HG02981 (cell line): ENCODE data around the gene GBP6.
"Not testable (repeated sequence)": the region's sequence is repeated elsewhere in the genome, so short reads cannot be mapped to it uniquely, and the experiment has no call there.

Experiments
- ATAC-seq: cut with Tn5 transposase; IDR thresholded peaks from one replicate; pipeline ENCODE4 v1.9.1; 2021; ENCODE audit warnings: mild to moderate bottlenecking, moderate library complexity; ENCODE audit not compliant: unreplicated experiment

GBP6 gene

GRCh38 chr1:89363638-89364536 is at the start of gene GBP6:
Gene GBP6, plus strand, starts transcription at chr1:89364059. Its CDS starts 4,493 bp downstream, at chr1:89368552.
- ATAC-seq: peak; percentile 25

GRCh38 chr1:89322402-89322801 is 41.5 kb upstream of the GBP6 start:
- ATAC-seq: no peak

GRCh38 chr1:89331890-89332289 is 32.0 kb upstream of the GBP6 start:
- no peak for ATAC-seq

- no peak for ATAC-seq
Measured at GRCh38 chr1:89332461-89332860, 31.4 kb upstream of the GBP6 start.

GRCh38 chr1:89335486-89335885 is 28.4 kb upstream of the GBP6 start:
- ATAC-seq: no peak

GRCh38 chr1:89337903-89338302 is 26.0 kb upstream of the GBP6 start:
- ATAC-seq: no peak

- no peak for ATAC-seq
Measured at GRCh38 chr1:89339039-89339438, 24.8 kb upstream of the GBP6 start.

GRCh38 chr1:89345479-89345878 is 18.4 kb upstream of the GBP6 start:
- not testable (repeated sequence) for ATAC-seq

GRCh38 chr1:89347296-89347695 is 16.6 kb upstream of the GBP6 start:
- ATAC-seq: no peak

- ATAC-seq: no peak
Measured at GRCh38 chr1:89350298-89350697, 13.6 kb upstream of the GBP6 start.

GRCh38 chr1:89351597-89352311 is 12.1 kb upstream of the GBP6 start:
- ATAC-seq: no peak

- no peak for ATAC-seq
Measured at GRCh38 chr1:89352421-89352820, 11.4 kb upstream of the GBP6 start.

GRCh38 chr1:89354205-89354604 is 9.7 kb upstream of the GBP6 start:
- ATAC-seq: no peak

GRCh38 chr1:89355056-89355455 is 8.8 kb upstream of the GBP6 start:
- ATAC-seq: no peak

- no peak for ATAC-seq
Measured at GRCh38 chr1:89356658-89357400, 7.0 kb upstream of the GBP6 start.

- peak; percentile 47 for ATAC-seq
Measured at GRCh38 chr1:89358287-89358893, 5.5 kb upstream of the GBP6 start.

GRCh38 chr1:89360716-89361115 is 3.1 kb upstream of the GBP6 start:
- no peak for ATAC-seq

GRCh38 chr1:89361681-89362080 is 2.2 kb upstream of the GBP6 start:
- no peak for ATAC-seq

- peak; percentile 96 for ATAC-seq
Measured at GRCh38 chr1:89363196-89363595, 663 bp upstream of the GBP6 start.

- no peak for ATAC-seq
Measured at GRCh38 chr1:89364954-89365550, 1.2 kb downstream of the GBP6 start.

GRCh38 chr1:89367221-89367620 is 3.4 kb downstream of the GBP6 start:
- ATAC-seq: no peak
